Right lobe of liver (tissue), 4 donors: ENCODE results near the gene DDX3X.

Source experiments
- POLR2A ChIP-seq: fragments of 450-650 bp; IDR thresholded peaks from one replicate; pipeline ENCODE4 v1.6.1; 2017; ENCODE audit warnings: antibody characterized with exemption, mild to moderate bottlenecking
- TF ChIP-seq, protein P1 (sequence below), 4 donors: fragments of 200-600 bp in 3 of 4; fragments of 450-650 bp in 1 of 4; IDR thresholded peaks; one replicate each; pipeline versions ENCODE4 v1.5.1 to v1.8.0; 2016 to 2022; ENCODE audit warnings: antibody characterized with exemption in 4 of 4, mild to moderate bottlenecking in 2 of 4
- donor health status: DM: no; HTN: no; CAD: no.
- donor health status: DM: no; HTN: no; CAD: no.
- donor health status: DM: no; HTN: yes; CAD: no.

- TF ChIP-seq POLR2A = no peak
- TF ChIP-seq, protein P1, sequence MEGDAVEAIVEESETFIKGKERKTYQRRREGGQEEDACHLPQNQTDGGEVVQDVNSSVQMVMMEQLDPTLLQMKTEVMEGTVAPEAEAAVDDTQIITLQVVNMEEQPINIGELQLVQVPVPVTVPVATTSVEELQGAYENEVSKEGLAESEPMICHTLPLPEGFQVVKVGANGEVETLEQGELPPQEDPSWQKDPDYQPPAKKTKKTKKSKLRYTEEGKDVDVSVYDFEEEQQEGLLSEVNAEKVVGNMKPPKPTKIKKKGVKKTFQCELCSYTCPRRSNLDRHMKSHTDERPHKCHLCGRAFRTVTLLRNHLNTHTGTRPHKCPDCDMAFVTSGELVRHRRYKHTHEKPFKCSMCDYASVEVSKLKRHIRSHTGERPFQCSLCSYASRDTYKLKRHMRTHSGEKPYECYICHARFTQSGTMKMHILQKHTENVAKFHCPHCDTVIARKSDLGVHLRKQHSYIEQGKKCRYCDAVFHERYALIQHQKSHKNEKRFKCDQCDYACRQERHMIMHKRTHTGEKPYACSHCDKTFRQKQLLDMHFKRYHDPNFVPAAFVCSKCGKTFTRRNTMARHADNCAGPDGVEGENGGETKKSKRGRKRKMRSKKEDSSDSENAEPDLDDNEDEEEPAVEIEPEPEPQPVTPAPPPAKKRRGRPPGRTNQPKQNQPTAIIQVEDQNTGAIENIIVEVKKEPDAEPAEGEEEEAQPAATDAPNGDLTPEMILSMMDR (IDR thresholded peaks at IDR 0.05) = no peak
Measured at GRCh38 chrX:41409006-41409405, 75.0 kb downstream of the DDX3X start.
